ENCODE results near the gene TMEM204. TPM values are rescaled to one million over a fixed set of nuclear protein-coding genes. Genes with fewer than 3 reads are reported as not detected.

The TMEM204 gene
- total RNA-seq, 1 experiment from 2014 or later = not detected

DNA sequence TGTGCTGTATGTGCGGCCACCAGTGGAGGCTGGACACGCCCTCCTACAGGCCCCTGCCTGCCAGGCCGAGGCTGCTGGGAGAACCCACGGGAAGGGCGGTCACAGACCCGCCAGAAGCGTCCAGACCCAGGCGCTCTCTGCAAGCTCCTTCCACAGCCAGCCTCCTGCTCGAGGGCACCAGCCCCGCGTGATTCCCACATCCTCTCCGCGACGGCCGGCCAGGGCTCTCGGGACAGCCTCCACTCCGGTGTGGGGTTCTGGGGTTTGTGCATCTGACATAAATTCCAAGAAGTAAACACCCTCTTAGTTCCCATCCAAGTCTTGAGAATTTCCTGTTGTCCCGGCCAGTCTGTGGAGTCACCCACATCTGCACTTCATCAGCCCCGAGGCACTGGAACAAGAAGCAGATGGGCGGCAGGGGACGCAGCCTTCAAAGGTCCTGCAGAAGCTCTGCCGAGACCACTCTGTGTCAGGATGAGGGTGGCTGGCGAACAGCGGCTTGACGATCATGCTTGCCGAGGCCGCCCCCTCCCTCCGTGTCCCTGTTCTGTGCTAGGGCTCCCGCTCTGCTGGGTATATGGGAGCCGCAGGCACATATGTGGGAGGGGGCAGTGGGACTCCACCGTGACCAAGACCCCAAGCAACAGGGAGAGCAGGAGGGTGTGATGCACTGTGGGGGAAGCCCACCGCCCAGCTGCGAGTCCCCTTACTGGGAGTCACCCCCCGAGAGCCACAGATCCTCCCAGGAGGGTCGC lies 2.4 kb upstream of the TMEM204 start:
- Histone ChIP-seq H3K9me3 (ENCODE audit: low read length) (no peaks in the 10 kb centered on the region), H3K27me3 (ENCODE audit: low read length) (no peaks in the 10 kb centered on the region), H3K27ac (ENCODE audit: low read length) (no peak overlapping the region), H3K4me2 (ENCODE audit: low read depth, low read length, poor library complexity, severe bottlenecking) (no peak overlapping the region), H3K9me2 (replicated peaks; ENCODE audit: insufficient read depth, low read length) (no peaks in the 10 kb centered on the region), H3K36me3 (ENCODE audit: insufficient read depth, low read length) (no peaks in the 10 kb centered on the region), H2AFZ (ENCODE audit: low read length) (no peak overlapping the region), H3K4me1 (ENCODE audit: low read length) (no peaks in the 10 kb centered on the region), H3K79me2 (ENCODE audit: low read length) (no peaks in the 10 kb centered on the region), H3K4me3 (ENCODE audit: low read length) (no peak overlapping the region), H4K20me1 (ENCODE audit: insufficient read depth, low read depth, low read length) (no peaks in the 10 kb centered on the region), H3K9ac (ENCODE audit: low read length) (no peak overlapping the region)
- DNase-seq = no peak

DNA sequence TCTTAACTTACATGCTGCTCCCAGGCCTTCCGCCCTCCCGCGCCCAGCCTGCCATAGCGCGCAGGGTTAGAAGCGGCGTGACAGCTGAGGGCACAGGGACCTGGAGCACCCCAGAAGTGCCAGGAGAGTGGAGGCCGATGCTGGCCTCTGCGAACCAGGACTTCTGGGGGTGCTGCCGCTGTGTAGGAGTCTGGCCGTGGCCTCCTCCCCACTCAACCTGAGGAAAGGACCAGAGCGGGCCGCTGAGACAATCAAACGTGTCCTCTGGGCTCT lies 1.9 kb upstream of the TMEM204 start:
- H3K4me1 ChIP-seq (ENCODE audit: low read length) = no peaks in the 10 kb centered on the region
- H3K9me2 ChIP-seq (replicated peaks; ENCODE audit: insufficient read depth, low read length) = no peaks in the 10 kb centered on the region
- H3K9ac ChIP-seq (ENCODE audit: low read length) = no peak overlapping the region
- DNase-seq = no peak
- no peak overlapping the region for H2AFZ ChIP-seq (ENCODE audit: low read length)
- H3K4me2 ChIP-seq (ENCODE audit: low read depth, low read length, poor library complexity, severe bottlenecking) = no peak overlapping the region
- no peak overlapping the region for H3K27ac ChIP-seq (ENCODE audit: low read length)
- no peaks in the 10 kb centered on the region for H4K20me1 ChIP-seq (ENCODE audit: insufficient read depth, low read depth, low read length)
- no peaks in the 10 kb centered on the region for H3K36me3 ChIP-seq (ENCODE audit: insufficient read depth, low read length)
- no peaks in the 10 kb centered on the region for H3K9me3 ChIP-seq (ENCODE audit: low read length)
- no peak overlapping the region for H3K4me3 ChIP-seq (ENCODE audit: low read length)
- H3K79me2 ChIP-seq (ENCODE audit: low read length) = no peaks in the 10 kb centered on the region
- H3K27me3 ChIP-seq (ENCODE audit: low read length) = no peaks in the 10 kb centered on the region

- Histone ChIP-seq H3K9me3 (ENCODE audit: low read length) (no peaks in the 10 kb centered on the region), H3K36me3 (ENCODE audit: insufficient read depth, low read length) (no peaks in the 10 kb centered on the region), H3K4me1 (ENCODE audit: low read length) (no peaks in the 10 kb centered on the region), H2AFZ (ENCODE audit: low read length) (no peak overlapping the region), H3K9ac (ENCODE audit: low read length) (no peak overlapping the region), H3K79me2 (ENCODE audit: low read length) (no peaks in the 10 kb centered on the region), H3K27ac (ENCODE audit: low read length) (no peak overlapping the region), H3K4me3 (ENCODE audit: low read length) (no peak overlapping the region), H3K27me3 (ENCODE audit: low read length) (no peaks in the 10 kb centered on the region), H3K9me2 (replicated peaks; ENCODE audit: insufficient read depth, low read length) (no peaks in the 10 kb centered on the region), H4K20me1 (ENCODE audit: insufficient read depth, low read depth, low read length) (no peaks in the 10 kb centered on the region), H3K4me2 (ENCODE audit: low read depth, low read length, poor library complexity, severe bottlenecking) (no peak overlapping the region)
- no peak for DNase-seq
Observed at GRCh38 chr16:1532081-1532760, 1.2 kb upstream of the TMEM204 start.

DNA sequence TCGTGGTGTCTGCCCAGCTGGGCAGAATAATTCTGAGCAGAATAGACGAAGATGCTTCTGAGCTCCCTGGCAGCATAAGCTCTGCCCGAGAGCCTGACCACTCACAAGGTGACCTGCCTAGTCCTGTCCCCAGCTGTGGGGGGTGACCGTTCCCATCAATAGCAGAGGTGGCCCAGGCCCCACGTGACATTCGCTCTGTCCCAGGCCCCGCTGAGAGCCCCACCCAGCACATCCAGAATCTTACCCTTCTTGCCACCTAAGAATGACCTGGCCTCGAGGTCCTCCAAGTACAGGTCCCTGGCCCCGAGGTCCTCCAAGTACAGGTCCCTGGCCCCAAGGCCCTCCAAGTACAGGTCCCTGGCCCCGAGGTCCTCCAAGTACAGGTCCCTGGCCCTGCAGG lies 695 bp upstream of the TMEM204 start:
- Histone ChIP-seq H3K4me3 (ENCODE audit: low read length) (no peak overlapping the region), H3K79me2 (ENCODE audit: low read length) (no peaks in the 10 kb centered on the region), H3K27ac (ENCODE audit: low read length) (no peak overlapping the region), H3K9me3 (ENCODE audit: low read length) (no peaks in the 10 kb centered on the region), H3K4me2 (ENCODE audit: low read depth, low read length, poor library complexity, severe bottlenecking) (no peak overlapping the region), H3K36me3 (ENCODE audit: insufficient read depth, low read length) (no peaks in the 10 kb centered on the region), H3K9ac (ENCODE audit: low read length) (no peak overlapping the region), H3K4me1 (ENCODE audit: low read length) (no peaks in the 10 kb centered on the region), H3K27me3 (ENCODE audit: low read length) (no peaks in the 10 kb centered on the region), H4K20me1 (ENCODE audit: insufficient read depth, low read depth, low read length) (no peaks in the 10 kb centered on the region), H2AFZ (ENCODE audit: low read length) (no peak overlapping the region), H3K9me2 (replicated peaks; ENCODE audit: insufficient read depth, low read length) (no peaks in the 10 kb centered on the region)
- no peak for DNase-seq

GRCh38 chr16:1534021-1535020 lies 855 bp downstream of the TMEM204 start:
- Histone ChIP-seq H3K9me2 (replicated peaks; ENCODE audit: insufficient read depth, low read length) (no peaks in the 10 kb centered on the region), H2AFZ (ENCODE audit: low read length) (no peak overlapping the region), H3K4me3 (ENCODE audit: low read length) (no peak overlapping the region), H3K4me2 (ENCODE audit: low read depth, low read length, poor library complexity, severe bottlenecking) (no peak overlapping the region), H3K27me3 (ENCODE audit: low read length) (no peaks in the 10 kb centered on the region), H4K20me1 (ENCODE audit: insufficient read depth, low read depth, low read length) (no peaks in the 10 kb centered on the region), H3K9ac (ENCODE audit: low read length) (no peak overlapping the region), H3K27ac (ENCODE audit: low read length) (no peak overlapping the region), H3K9me3 (ENCODE audit: low read length) (no peaks in the 10 kb centered on the region), H3K36me3 (ENCODE audit: insufficient read depth, low read length) (no peaks in the 10 kb centered on the region), H3K4me1 (ENCODE audit: low read length) (no peaks in the 10 kb centered on the region), H3K79me2 (ENCODE audit: low read length) (no peaks in the 10 kb centered on the region)
- no peak for DNase-seq

DNA sequence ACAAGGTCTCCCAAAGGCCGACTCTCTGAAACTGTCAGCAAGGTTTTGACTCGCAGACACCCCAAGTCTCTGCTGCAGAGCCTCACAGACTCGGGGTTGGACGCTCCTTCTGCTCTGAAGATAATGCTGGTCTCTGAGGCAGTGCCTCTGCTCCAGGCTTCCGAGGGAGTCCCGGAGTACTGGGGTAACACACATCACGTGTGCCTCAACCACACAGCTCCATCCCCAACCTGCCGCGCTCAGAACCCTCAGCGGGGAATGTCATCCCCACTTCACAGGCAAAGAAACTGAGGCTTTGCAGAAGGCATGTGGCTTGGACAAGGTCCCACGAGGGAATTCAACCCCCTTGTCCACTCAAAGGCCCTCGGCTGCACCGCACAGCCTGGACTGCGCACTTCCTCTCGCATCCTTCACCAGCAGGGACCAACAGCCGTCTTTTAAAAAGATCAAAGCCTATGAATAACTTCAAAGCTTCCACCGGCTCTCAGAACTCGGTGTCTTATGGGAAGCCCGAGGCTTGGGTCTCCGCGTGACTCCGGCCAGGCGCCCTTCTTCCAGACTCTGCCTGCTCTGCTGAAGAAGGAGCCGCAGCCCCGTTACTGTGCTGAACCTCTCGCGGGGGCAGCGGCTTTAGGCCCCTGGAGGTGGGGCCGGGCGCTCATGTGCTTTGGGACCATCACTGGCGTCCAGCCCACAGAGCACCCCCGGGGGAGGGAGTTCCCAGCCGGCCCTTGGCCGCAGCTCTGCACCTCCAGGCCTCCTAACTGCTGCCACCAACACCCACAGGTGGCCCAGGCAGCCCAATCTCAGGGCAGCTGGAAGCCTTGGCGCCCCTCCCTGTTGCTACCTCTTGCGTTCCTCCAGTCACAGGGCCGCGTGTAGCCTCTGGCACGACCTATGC lies 2.2 kb downstream of the TMEM204 start:
- H3K36me3 ChIP-seq (ENCODE audit: insufficient read depth, low read length) = no peaks in the 10 kb centered on the region
- no peaks in the 10 kb centered on the region for H3K9me2 ChIP-seq (replicated peaks; ENCODE audit: insufficient read depth, low read length)
- no peak overlapping the region for H3K27ac ChIP-seq (ENCODE audit: low read length)
- H2AFZ ChIP-seq (ENCODE audit: low read length) = no peak overlapping the region
- no peaks in the 10 kb centered on the region for H3K79me2 ChIP-seq (ENCODE audit: low read length)
- H3K9ac ChIP-seq (ENCODE audit: low read length) = no peak overlapping the region
- no peaks in the 10 kb centered on the region for H4K20me1 ChIP-seq (ENCODE audit: insufficient read depth, low read depth, low read length)
- H3K9me3 ChIP-seq (ENCODE audit: low read length) = no peaks in the 10 kb centered on the region
- H3K4me1 ChIP-seq (ENCODE audit: low read length) = no peaks in the 10 kb centered on the region
- no peak overlapping the region for H3K4me3 ChIP-seq (ENCODE audit: low read length)
- H3K4me2 ChIP-seq (ENCODE audit: low read depth, low read length, poor library complexity, severe bottlenecking) = no peak overlapping the region
- H3K27me3 ChIP-seq (ENCODE audit: low read length) = no peaks in the 10 kb centered on the region
- no peak for DNase-seq

DNA sequence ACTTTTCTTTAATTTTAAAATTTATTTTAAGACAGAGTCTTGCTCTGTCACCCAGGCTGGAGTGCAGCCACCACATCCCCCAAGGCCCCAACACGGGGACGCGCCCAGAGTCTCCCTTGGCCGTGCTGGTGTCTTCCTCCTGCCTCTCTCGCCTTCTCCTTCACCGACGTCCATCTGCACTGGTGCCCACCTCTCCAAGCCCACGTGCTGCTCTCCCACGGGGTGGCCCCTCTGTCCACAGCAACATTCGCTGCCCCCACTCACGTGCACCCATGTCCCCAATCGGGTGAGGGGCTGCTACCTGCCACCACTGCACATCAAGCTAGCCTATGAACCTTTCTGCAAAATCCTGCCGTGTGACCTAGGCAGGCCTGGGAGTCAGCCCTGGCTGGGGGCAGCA lies 3.1 kb downstream of the TMEM204 start:
- H3K9me2 ChIP-seq (replicated peaks; ENCODE audit: insufficient read depth, low read length) = no peaks in the 10 kb centered on the region
- no peak overlapping the region for H3K27ac ChIP-seq (ENCODE audit: low read length)
- H3K27me3 ChIP-seq (ENCODE audit: low read length) = no peaks in the 10 kb centered on the region
- H3K79me2 ChIP-seq (ENCODE audit: low read length) = no peaks in the 10 kb centered on the region
- no peak overlapping the region for H2AFZ ChIP-seq (ENCODE audit: low read length)
- DNase-seq = no peak
- H3K36me3 ChIP-seq (ENCODE audit: insufficient read depth, low read length) = no peaks in the 10 kb centered on the region
- no peak overlapping the region for H3K4me2 ChIP-seq (ENCODE audit: low read depth, low read length, poor library complexity, severe bottlenecking)
- no peaks in the 10 kb centered on the region for H3K9me3 ChIP-seq (ENCODE audit: low read length)
- H3K9ac ChIP-seq (ENCODE audit: low read length) = no peak overlapping the region
- no peaks in the 10 kb centered on the region for H4K20me1 ChIP-seq (ENCODE audit: insufficient read depth, low read depth, low read length)
- H3K4me3 ChIP-seq (ENCODE audit: low read length) = no peak overlapping the region
- no peaks in the 10 kb centered on the region for H3K4me1 ChIP-seq (ENCODE audit: low read length)

All from Karpas-422 (cell line).